Activated T-cell treated with anti-CD3 and anti-CD28 coated beads for 4 hours (primary cell): ENCODE results near the gene TYMS.

Experiments
- DNase-seq: peaks from one replicate; pipeline ENCODE4 v3.0.0-alpha.2; 2020

Gene TYMS

DNA sequence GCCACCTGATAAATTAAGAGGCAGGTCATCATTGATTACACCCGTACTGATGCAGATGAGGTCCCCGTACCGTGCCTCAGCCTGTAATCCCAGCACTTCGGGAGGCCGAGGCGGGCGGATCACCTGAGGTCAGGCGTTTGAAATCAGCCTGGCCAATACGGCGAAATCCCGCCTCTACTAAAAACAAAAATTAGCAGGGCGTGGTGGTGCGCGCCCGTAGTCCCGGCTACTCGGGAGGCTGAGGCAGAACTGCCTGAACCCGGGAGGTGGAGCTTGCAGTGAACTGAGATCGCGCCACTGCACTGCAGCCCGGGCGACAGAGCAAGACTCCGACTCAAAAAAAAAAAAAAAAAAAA lies 55.7 kb downstream of the TYMS start:
- DNase-seq: no peak

DNA sequence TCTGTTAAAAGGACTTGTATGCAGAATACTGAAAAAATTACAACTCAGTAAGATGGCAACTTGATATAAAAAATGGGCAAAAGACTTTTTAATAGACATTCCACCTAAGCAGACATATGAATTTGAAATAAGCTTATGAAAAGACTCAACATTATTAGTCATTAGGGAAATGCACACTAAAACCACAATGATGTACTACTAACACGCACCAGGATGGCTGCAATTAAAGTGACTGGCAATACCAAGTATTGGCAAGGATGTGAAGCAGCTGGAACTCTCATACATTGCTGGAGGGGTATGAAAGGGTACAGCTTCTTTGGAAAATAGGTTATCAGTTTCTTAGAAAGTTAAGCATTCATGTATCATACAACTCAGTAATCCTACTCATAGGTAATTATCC lies 58.2 kb downstream of the TYMS start:
- no peak for DNase-seq

DNA sequence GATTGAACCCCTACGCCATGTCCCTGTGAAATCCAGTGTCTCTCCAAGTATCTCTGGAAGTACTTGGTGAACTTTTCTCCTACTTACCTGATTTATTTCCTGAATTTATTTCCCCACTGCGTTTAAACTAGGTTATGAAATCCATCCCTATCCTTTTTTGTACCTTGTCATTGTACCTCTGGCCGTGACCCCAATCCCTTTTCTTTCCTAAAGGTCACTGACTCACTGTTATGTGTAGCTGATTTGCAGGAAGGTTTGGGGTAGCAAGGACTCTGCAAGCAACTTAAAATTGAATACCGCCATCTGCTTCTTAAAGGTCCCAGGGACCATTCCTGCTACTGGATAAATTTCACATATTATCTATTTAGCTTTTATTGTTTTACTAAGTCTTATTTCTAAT lies 59.5 kb downstream of the TYMS start:
- no peak for DNase-seq
